ENCODE measurements around the gene MEIKIN.
"Not testable (repeated sequence)": the region's sequence is repeated elsewhere in the genome, so short reads cannot be mapped to it uniquely, and the experiment has no call there.

The MEIKIN gene

GRCh38 chr5:131846536-131846935, 98.9 kb downstream of the MEIKIN start:
- H3K9me3 ChIP-seq (replicated peaks in 1 of 11), result peaks cover 57 to 79% (median 74%) of the 10 kb centered on the region in 11 experiments
- no peak overlapping the region for H3K4me2 ChIP-seq
- H4K20me1 ChIP-seq, result no peaks in the 10 kb centered on the region
- H3K9ac ChIP-seq, result no peak overlapping the region
- TF ChIP-seq Cebpa-rat (IDR thresholded peaks at IDR 0.05), result no peak
- no peak overlapping the region for H3K27ac ChIP-seq
- no peaks in the 10 kb centered on the region for H3K27me3 ChIP-seq
- peaks cover 0 to 7% (median 0%) of the 10 kb centered on the region in 10 experiments; a peak in 2 of 20 replicates for H3K4me1 ChIP-seq
- H3K36me3 ChIP-seq, result peaks cover 0 to 7% (median 4%) of the 10 kb centered on the region in 11 experiments; a peak in 5 of 22 replicates
- no peak overlapping the region for H3K4me3 ChIP-seq

GRCh38 chr5:131845828-131846227, 99.6 kb downstream of the MEIKIN start:
- Histone ChIP-seq H3K4me3 (no peak overlapping the region), H3K27ac (no peak overlapping the region), H3K27me3 (no peaks in the 10 kb centered on the region), H3K9me3 (replicated peaks in 1 of 11) (peaks cover 62 to 86% (median 81%) of the 10 kb centered on the region in 11 experiments), H3K36me3 (peaks cover 0 to 7% (median 4%) of the 10 kb centered on the region in 11 experiments; a peak in 5 of 22 replicates), H3K4me1 (peaks cover 0 to 7% (median 0%) of the 10 kb centered on the region in 10 experiments; a peak in 2 of 20 replicates), H4K20me1 (no peaks in the 10 kb centered on the region), H3K9ac (no peak overlapping the region), H3K4me2 (no peak overlapping the region)
- TF ChIP-seq Cebpa-rat (IDR thresholded peaks at IDR 0.05), result no peak

- H3K4me2 ChIP-seq, H3K4me1 ChIP-seq, H4K20me1 ChIP-seq, H3K27me3 ChIP-seq, H3K27ac ChIP-seq, H3K9ac ChIP-seq, H3K36me3 ChIP-seq, H3K4me3 ChIP-seq: not testable (repeated sequence)
- H3K9me3 ChIP-seq (replicated peaks in 1 of 11), result peaks cover 65 to 87% (median 80%) of the 10 kb centered on the region in 11 experiments
These were observed 102.5 kb downstream of the MEIKIN start for GRCh38 chr5:131842971-131843370.

GRCh38 chr5:131832702-131833101, 112.8 kb downstream of the MEIKIN start:
- H3K9me3 ChIP-seq (replicated peaks in 1 of 11), result peaks cover 20 to 37% (median 28%) of the 10 kb centered on the region in 11 experiments
- H3K27ac ChIP-seq, H3K4me3 ChIP-seq, H3K27me3 ChIP-seq, H3K9ac ChIP-seq, H3K36me3 ChIP-seq, H3K4me1 ChIP-seq, H3K4me2 ChIP-seq, H4K20me1 ChIP-seq: not testable (repeated sequence)

GRCh38 chr5:131825404-131826013, 120.0 kb downstream of the MEIKIN start:
- no peak overlapping the region for H3K4me2 ChIP-seq
- H3K9ac ChIP-seq, result no peak overlapping the region
- H3K27me3 ChIP-seq, result no peaks in the 10 kb centered on the region
- H3K4me1 ChIP-seq, result no peaks in the 10 kb centered on the region
- H3K27ac ChIP-seq, result no peak overlapping the region
- no peaks in the 10 kb centered on the region for H3K36me3 ChIP-seq
- TF ChIP-seq Cebpa-rat (IDR thresholded peaks at IDR 0.05), result no peak
- H4K20me1 ChIP-seq, result no peaks in the 10 kb centered on the region
- no peak overlapping the region for H3K4me3 ChIP-seq
- H3K9me3 ChIP-seq (replicated peaks in 1 of 11), result peaks cover 16 to 40% (median 23%) of the 10 kb centered on the region in 11 experiments

GRCh38 chr5:131824631-131825030, 120.8 kb downstream of the MEIKIN start:
- Histone ChIP-seq H3K9ac (no peak overlapping the region), H3K4me2 (no peak overlapping the region), H3K27ac (no peak overlapping the region), H3K9me3 (replicated peaks in 1 of 11) (peaks cover 16 to 40% (median 23%) of the 10 kb centered on the region in 11 experiments), H3K27me3 (no peaks in the 10 kb centered on the region), H4K20me1 (no peaks in the 10 kb centered on the region), H3K36me3 (no peaks in the 10 kb centered on the region), H3K4me3 (no peak overlapping the region), H3K4me1 (no peaks in the 10 kb centered on the region)
- TF ChIP-seq Cebpa-rat (IDR thresholded peaks at IDR 0.05), result no peak

GRCh38 chr5:131821221-131821620, 124.2 kb downstream of the MEIKIN start:
- H3K27ac ChIP-seq, result no peak overlapping the region
- H3K4me1 ChIP-seq, result no peaks in the 10 kb centered on the region
- H3K36me3 ChIP-seq, result no peaks in the 10 kb centered on the region
- no peaks in the 10 kb centered on the region for H3K27me3 ChIP-seq
- no peak overlapping the region for H3K9ac ChIP-seq
- no peaks in the 10 kb centered on the region for H4K20me1 ChIP-seq
- TF ChIP-seq Cebpa-rat (IDR thresholded peaks at IDR 0.05), result no peak
- no peak overlapping the region for H3K4me3 ChIP-seq
- H3K9me3 ChIP-seq (replicated peaks in 1 of 11), result peaks cover 0 to 23% (median 6%) of the 10 kb centered on the region in 11 experiments; a peak in 7 of 22 replicates
- H3K4me2 ChIP-seq, result no peak overlapping the region

GRCh38 chr5:131818001-131818724, 127.3 kb downstream of the MEIKIN start:
- Histone ChIP-seq H3K4me3 (no peak overlapping the region), H3K4me1 (no peaks in the 10 kb centered on the region), H3K36me3 (no peaks in the 10 kb centered on the region), H3K27me3 (no peaks in the 10 kb centered on the region), H4K20me1 (no peaks in the 10 kb centered on the region), H3K4me2 (no peak overlapping the region), H3K9ac (no peak overlapping the region), H3K27ac (no peak overlapping the region), H3K9me3 (replicated peaks in 1 of 11) (peaks cover 0 to 6% (median 0%) of the 10 kb centered on the region in 11 experiments; a peak in 1 of 22 replicates)
- no peak for TF ChIP-seq Cebpa-rat (IDR thresholded peaks at IDR 0.05)

GRCh38 chr5:131814990-131815389, 130.5 kb downstream of the MEIKIN start:
- no peaks in the 10 kb centered on the region for H4K20me1 ChIP-seq
- H3K9me3 ChIP-seq (replicated peaks in 1 of 11), result no peaks in the 10 kb centered on the region
- H3K9ac ChIP-seq, result no peak overlapping the region
- peaks cover 8 to 15% (median 12%) of the 10 kb centered on the region in 10 experiments; a peak in 19 of 20 replicates for H3K4me1 ChIP-seq
- no peak overlapping the region for H3K4me3 ChIP-seq
- H3K27me3 ChIP-seq, result no peaks in the 10 kb centered on the region
- H3K27ac ChIP-seq, result no peak overlapping the region
- no peak overlapping the region for H3K4me2 ChIP-seq
- H3K36me3 ChIP-seq, result no peaks in the 10 kb centered on the region
- TF ChIP-seq Cebpa-rat (IDR thresholded peaks at IDR 0.05), result no peak
